ENCODE measurements around the gene SLAMF1.
"Not testable (repeated sequence)": the region's sequence is repeated elsewhere in the genome, so short reads cannot be mapped to it uniquely, and the experiment has no call there.

The SLAMF1 gene

GRCh38 chr1:160664573-160665051 is 17.8 kb upstream of the SLAMF1 start:
- peak; percentile 50 to 55 for DNase-seq

GRCh38 chr1:160662910-160663309 is 16.1 kb upstream of the SLAMF1 start:
- DNase-seq: peak; percentile 52 to 56

GRCh38 chr1:160659566-160659965 is 12.7 kb upstream of the SLAMF1 start:
- no peak for DNase-seq

GRCh38 chr1:160658814-160659193 is 12.0 kb upstream of the SLAMF1 start:
- no peak for DNase-seq

DNA sequence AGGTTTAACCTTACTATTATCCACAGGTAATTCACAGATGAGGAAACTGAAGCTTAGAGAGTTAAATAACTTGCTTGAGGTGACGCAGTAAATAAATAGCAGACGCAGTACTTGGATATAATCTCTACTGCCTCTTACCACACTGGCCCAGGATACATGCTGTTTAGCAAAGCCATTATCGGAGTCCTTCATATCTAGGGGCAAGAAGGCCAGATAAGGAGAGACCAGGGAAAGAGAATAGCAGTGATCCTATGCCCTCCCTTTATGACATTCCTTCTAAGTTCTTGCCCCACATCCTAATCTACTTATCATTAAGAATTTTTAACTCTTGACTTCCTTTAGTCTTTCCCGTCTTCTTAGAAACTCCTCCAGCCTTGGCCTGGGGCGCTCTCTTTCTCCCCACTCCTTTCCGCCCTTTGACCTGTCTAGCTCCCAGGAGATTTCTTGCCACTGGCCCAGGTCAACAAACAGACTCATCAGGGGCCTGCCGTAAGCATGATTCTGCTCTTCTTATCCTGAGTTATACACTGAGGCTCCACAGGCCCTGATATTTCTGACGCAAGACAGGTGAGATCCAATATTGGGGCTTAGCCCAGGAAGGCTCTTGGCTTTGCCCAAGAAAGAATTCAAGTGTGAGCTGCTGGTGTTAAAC is 11.4 kb upstream of the SLAMF1 start:
- no peak for DNase-seq

- peak; percentile 53 to 65 for DNase-seq
Measured at GRCh38 chr1:160657250-160657781, 10.5 kb upstream of the SLAMF1 start.

DNA sequence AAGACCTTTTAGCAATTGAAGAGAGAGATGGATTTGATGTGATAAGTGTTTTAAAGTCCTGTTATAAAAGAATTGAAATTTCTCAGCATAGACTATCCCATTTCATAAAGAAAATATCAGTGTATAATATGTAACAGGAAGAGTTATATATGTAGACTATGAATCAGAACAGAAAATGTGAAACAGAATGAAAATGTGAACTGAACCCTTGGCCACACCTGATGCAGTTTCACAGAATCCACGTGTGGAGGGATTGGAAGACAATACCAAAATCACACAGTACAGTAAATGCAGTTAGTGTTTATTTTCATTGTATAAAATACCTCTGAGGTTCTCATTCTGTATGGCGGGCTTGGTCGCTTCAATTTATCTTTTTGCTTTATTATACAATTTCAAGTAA is 9.9 kb upstream of the SLAMF1 start:
- no peak for DNase-seq

DNA sequence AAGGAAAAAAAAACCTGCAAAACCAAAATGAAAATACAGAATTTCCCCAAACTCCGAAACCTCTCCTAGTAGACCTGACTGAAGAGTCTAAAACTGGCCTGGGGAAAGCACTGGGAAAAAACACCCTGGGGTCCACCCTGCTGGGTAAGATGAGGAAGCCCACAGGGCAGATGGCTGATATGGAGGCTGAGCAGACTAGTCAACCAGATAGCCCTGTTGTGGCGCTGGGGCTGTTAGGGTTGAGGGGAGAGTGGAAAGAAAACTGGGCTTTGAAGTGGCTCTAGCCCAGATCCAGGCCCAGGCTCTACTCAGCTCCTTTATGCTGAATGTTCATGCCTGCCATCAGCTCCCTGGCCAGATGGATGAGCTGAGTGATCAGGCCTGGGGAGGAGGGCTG is 6.8 kb upstream of the SLAMF1 start:
- no peak for DNase-seq

- DNase-seq: no peak
Measured at GRCh38 chr1:160652924-160653619, 6.2 kb upstream of the SLAMF1 start.

DNA sequence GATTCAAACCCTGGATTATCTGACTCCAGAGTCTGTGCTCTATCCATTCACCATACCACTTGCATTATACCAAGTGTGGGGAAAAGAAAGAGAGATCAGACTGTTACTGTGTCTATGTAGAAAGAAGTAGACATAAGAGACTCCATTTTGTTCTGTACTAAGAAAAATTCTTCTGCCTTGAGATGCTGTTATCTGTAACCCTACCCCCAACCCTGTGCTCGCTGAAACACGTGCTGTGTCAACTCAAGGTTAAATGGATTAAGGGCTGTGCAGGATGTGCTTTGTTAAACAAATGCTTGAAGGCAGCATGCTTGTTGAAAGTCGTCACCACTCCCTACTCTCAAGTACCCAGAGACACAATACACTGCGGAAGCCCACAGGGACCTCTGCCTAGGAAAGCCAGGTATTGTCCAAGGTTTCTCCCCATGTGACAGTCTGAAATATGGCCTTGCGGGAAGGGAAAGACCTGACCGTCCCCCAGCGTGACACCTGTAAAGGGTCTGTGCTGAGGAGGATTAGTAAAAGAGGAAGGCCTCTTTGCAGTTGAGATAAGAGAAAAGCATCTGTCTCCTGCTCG is 5.3 kb upstream of the SLAMF1 start:
- not testable (repeated sequence) for DNase-seq

- DNase-seq: peak in 1 of 2 donors; percentile 20
Measured at GRCh38 chr1:160651433-160652064, 4.7 kb upstream of the SLAMF1 start.

- no peak for DNase-seq
Measured at GRCh38 chr1:160647329-160647720, 481 bp upstream of the SLAMF1 start.

- peak; percentile 59 to 70 for DNase-seq
Measured at GRCh38 chr1:160646180-160646579, 664 bp downstream of the SLAMF1 start.

DNA sequence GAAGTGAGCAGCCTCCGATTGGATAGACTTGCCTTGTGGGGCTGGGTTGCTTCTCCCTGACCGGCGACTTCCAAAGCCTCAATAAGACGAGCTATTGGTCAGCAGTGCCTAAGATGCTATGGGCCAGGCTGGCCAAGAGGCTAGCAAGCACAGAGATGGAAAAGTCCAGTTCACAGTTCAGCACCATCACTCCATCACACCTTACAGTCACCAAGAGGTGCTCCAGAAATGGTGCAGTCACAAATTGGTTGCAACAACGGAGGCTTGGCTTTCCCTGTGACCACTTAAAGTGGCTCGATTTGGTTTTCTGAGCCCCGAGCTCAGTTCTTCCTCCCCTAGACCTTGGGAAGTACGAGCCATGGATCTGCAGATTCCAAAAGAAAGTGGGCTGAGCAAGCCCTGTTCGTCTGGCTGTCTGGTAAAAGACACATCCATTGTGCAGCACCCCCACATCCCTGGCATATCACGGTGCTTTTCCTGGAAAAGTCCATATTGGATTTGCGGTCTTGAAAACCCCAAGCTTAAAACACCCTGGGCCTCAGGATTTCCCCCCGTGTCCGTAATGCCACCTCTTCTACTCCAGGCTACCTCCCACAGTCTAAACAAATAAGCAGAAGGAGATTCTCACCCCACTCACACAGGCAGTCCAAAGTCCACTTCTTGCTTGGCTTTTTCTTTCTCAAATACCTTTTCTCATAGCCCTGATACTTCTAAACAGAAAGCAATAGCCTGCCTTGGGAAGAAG is 1.3 kb downstream of the SLAMF1 start:
- peak; percentile 40 to 79 for DNase-seq

- no peak for DNase-seq
Measured at GRCh38 chr1:160644399-160644798, 2.4 kb downstream of the SLAMF1 start.

DNA sequence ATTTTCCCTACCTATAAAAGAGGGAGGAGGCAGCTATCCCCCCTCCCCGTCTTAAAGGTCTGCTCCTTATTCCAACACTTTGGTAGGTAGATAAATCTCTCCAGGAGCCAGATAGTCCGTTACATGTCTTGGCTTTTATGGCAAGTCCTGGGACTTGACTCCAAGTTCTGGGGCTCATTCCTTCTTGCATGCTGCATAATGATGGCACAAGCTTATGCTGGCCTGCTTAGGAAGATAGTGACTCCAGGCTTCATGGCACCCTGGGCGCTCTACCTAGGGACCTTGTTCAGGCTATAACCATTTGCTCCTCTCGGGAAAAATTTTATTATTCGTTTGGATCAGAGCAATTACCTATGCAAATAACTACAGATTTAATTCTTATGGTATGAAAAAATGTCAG is 3.7 kb downstream of the SLAMF1 start:
- DNase-seq: no peak

- DNase-seq: no peak
Measured at GRCh38 chr1:160642281-160642644, 4.6 kb downstream of the SLAMF1 start.

DNA sequence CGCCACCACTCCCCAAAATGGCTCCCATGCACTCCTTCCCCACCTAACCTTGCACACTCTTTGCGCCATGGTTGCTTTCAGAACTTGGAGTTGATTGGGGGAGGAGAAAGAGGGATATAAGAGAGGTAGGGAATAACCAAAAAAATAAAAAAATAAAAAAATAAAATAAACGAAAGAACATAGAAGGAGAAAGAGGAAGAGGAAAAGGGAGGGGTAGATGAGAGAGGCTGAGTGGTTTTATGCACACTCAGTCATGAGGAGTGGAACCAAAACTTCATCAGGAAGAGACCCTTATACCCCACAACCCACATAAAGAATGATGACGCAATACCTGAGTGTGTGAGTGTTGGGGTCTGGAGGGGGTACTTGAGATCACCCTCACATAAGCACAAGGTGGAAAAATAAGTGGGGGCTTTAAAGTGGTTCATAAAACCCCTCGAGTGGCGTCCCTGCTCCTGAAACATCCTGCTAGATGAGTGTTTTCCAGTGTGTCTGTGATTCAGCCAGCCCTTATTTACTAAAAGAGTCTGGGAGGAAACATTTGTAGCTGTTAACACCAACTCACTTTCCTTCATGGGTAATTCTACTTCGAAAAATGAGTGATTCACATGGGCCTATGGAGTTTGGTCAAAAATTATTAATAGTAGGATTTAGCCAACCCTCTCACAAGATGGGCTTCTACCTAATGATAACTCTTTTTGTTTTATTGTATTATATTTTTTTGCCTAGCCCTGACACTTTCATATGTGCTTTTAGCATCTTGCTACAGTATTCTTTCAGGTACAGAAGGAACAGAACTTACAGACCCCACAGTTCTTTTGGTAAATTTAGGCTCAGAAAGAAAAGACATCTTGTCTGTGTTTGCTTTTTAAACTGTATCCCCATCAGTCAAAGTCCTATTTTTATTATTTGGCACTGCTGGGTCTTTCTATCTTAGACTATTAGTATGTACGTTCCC is 5.2 kb downstream of the SLAMF1 start:
- peak in 1 of 2 donors; percentile 27 for DNase-seq

DNA sequence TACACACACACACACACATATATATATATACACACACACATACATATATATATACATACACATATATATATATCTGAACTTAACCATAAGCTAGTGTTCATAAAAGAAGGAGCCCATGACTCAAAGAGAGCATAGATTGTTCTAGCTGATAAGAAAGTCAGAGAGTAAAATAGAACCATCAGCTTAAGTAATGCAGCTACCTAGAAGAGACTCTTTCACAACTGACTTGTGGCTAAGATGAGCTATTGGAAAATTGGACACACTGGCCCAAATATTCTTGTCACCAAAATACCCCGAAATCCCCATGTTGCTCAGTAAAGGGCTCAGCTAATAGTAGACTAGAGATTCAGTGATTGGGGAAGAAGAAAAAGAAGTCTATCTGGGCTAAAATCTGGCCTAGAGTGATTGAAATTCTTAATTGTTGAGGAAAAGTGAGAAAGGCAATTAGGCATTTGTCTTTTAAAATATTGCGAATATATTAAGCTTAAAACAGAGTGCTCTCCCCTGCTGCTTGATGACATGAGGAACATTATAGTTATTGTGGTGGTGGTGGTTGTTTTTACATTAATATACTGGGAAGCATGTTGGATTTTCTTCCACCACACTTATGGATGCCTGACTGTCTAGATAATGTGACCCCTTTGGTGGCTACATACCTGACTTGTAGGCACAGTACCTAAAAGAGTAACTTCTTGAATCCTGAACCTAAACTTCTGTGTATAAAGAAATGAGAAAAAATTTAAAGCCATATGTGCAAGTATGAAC is 6.3 kb downstream of the SLAMF1 start:
- DNase-seq: peak; percentile 64 to 70

GRCh38 chr1:160639652-160640051 is 7.2 kb downstream of the SLAMF1 start:
- DNase-seq: no peak

GRCh38 chr1:160638926-160639325 is 7.9 kb downstream of the SLAMF1 start:
- no peak for DNase-seq

Measured in inflammatory macrophage treated with lipopolysaccharide for 1 hour (primary cell).